ENCODE data around the gene DEGS1. TPM values are rescaled to one million over a fixed set of nuclear protein-coding genes. Genes with fewer than 3 reads are reported as not detected.

The DEGS1 gene
- total and polyA plus RNA-seq, 2 experiments from 2014 or later: 45.7 to 67.9 TPM

- DNase-seq (ENCODE audit: low spot score) (no peak), ATAC-seq (no peak)
- no peaks in the 10 kb centered on the region for H3K27me3 ChIP-seq (ENCODE audit: insufficient read depth)
- no peaks in the 10 kb centered on the region for H3K36me3 ChIP-seq (ENCODE audit: insufficient read depth)
- H2AFZ ChIP-seq: no peak overlapping the region
- H3K4me1 ChIP-seq (ENCODE audit: insufficient read depth): no peaks in the 10 kb centered on the region
- H3K4me3 Mint-ChIP-seq: no peak overlapping the region
- TF ChIP-seq JUNB (IDR thresholded peaks at IDR 0.05; ENCODE audit: unreplicated experiment): no peak
- TF ChIP-seq, protein P1, sequence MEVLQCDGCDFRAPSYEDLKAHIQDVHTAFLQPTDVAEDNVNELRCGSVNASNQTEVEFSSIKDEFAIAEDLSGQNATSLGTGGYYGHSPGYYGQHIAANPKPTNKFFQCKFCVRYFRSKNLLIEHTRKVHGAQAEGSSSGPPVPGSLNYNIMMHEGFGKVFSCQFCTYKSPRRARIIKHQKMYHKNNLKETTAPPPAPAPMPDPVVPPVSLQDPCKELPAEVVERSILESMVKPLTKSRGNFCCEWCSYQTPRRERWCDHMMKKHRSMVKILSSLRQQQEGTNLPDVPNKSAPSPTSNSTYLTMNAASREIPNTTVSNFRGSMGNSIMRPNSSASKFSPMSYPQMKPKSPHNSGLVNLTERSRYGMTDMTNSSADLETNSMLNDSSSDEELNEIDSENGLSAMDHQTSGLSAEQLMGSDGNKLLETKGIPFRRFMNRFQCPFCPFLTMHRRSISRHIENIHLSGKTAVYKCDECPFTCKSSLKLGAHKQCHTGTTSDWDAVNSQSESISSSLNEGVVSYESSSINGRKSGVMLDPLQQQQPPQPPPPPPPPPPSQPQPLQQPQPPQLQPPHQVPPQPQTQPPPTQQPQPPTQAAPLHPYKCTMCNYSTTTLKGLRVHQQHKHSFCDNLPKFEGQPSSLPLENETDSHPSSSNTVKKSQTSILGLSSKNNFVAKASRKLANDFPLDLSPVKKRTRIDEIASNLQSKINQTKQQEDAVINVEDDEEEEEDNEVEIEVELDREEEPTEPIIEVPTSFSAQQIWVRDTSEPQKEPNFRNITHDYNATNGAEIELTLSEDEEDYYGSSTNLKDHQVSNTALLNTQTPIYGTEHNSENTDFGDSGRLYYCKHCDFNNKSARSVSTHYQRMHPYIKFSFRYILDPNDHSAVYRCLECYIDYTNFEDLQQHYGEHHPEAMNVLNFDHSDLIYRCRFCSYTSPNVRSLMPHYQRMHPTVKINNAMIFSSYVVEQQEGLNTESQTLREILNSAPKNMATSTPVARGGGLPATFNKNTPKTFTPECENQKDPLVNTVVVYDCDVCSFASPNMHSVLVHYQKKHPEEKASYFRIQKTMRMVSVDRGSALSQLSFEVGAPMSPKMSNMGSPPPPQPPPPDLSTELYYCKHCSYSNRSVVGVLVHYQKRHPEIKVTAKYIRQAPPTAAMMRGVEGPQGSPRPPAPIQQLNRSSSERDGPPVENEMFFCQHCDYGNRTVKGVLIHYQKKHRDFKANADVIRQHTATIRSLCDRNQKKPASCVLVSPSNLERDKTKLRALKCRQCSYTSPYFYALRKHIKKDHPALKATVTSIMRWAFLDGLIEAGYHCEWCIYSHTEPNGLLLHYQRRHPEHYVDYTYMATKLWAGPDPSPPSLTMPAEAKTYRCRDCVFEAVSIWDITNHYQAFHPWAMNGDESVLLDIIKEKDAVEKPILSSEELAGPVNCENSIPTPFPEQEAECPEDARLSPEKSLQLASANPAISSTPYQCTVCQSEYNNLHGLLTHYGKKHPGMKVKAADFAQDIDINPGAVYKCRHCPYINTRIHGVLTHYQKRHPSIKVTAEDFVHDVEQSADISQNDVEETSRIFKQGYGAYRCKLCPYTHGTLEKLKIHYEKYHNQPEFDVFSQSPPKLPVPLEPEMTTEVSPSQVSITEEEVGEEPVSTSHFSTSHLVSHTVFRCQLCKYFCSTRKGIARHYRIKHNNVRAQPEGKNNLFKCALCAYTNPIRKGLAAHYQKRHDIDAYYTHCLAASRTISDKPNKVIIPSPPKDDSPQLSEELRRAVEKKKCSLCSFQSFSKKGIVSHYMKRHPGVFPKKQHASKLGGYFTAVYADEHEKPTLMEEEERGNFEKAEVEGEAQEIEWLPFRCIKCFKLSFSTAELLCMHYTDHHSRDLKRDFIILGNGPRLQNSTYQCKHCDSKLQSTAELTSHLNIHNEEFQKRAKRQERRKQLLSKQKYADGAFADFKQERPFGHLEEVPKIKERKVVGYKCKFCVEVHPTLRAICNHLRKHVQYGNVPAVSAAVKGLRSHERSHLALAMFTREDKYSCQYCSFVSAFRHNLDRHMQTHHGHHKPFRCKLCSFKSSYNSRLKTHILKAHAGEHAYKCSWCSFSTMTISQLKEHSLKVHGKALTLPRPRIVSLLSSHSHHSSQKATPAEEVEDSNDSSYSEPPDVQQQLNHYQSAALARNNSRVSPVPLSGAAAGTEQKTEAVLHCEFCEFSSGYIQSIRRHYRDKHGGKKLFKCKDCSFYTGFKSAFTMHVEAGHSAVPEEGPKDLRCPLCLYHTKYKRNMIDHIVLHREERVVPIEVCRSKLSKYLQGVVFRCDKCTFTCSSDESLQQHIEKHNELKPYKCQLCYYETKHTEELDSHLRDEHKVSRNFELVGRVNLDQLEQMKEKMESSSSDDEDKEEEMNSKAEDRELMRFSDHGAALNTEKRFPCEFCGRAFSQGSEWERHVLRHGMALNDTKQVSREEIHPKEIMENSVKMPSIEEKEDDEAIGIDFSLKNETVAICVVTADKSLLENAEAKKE (CRISPR knock-in tag; IDR thresholded peaks at IDR 0.05): no peak
- no peak for TF ChIP-seq ZNF114 (CRISPR knock-in tag; IDR thresholded peaks at IDR 0.05)
- TF ChIP-seq POLR2AphosphoS5 (IDR thresholded peaks at IDR 0.05; ENCODE audit: low read depth): no peak
- no peak for TF ChIP-seq STAT1 (IDR thresholded peaks at IDR 0.05; ENCODE audit: unreplicated experiment)
- TF ChIP-seq, protein P2, sequence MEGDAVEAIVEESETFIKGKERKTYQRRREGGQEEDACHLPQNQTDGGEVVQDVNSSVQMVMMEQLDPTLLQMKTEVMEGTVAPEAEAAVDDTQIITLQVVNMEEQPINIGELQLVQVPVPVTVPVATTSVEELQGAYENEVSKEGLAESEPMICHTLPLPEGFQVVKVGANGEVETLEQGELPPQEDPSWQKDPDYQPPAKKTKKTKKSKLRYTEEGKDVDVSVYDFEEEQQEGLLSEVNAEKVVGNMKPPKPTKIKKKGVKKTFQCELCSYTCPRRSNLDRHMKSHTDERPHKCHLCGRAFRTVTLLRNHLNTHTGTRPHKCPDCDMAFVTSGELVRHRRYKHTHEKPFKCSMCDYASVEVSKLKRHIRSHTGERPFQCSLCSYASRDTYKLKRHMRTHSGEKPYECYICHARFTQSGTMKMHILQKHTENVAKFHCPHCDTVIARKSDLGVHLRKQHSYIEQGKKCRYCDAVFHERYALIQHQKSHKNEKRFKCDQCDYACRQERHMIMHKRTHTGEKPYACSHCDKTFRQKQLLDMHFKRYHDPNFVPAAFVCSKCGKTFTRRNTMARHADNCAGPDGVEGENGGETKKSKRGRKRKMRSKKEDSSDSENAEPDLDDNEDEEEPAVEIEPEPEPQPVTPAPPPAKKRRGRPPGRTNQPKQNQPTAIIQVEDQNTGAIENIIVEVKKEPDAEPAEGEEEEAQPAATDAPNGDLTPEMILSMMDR (conservative IDR thresholded peaks at IDR 0.05; ENCODE audit: low read depth in 2 of 2): no peak
- no peak for TF ChIP-seq NANOG (IDR thresholded peaks at IDR 0.05; ENCODE audit: borderline replicate concordance)
- no peak for TF ChIP-seq EZH2 (IDR thresholded peaks at IDR 0.05; ENCODE audit: low read depth, unreplicated experiment)
- TF ChIP-seq REST (IDR thresholded peaks at IDR 0.05; ENCODE audit: unreplicated experiment): no peak
- TF ChIP-seq ETS1 (IDR thresholded peaks at IDR 0.05): no peak
- TF ChIP-seq EZH2phosphoT487 (IDR thresholded peaks at IDR 0.05; ENCODE audit: unreplicated experiment): no peak
- no peak for TF ChIP-seq ZNF331 (CRISPR knock-in tag; IDR thresholded peaks at IDR 0.05; ENCODE audit: low read depth)
- TF ChIP-seq CREB1 (CRISPR knock-in tag; IDR thresholded peaks at IDR 0.05; ENCODE audit: low read depth): no peak
- no peak overlapping the region for H3K27ac Mint-ChIP-seq
- no peak overlapping the region for H3K4me2 ChIP-seq
- H3F3A ChIP-seq (replicated peaks; ENCODE audit: low read depth): 0 out of 2 replicates have a peak, but pooled peaks cover 9% of the 10 kb centered on the region
- H4K20me1 ChIP-seq (replicated peaks; ENCODE audit: insufficient read depth): 0 out of 2 replicates have a peak, but pooled peaks cover 6% of the 10 kb centered on the region
- peaks cover 4% of the 10 kb centered on the region; the same call in 1 of the 2 replicates for H3K79me2 ChIP-seq (replicated peaks; ENCODE audit: insufficient read depth)
- no peak overlapping the region for H3K4me3 ChIP-seq
- no peaks in the 10 kb centered on the region for H3K9me2 ChIP-seq (ENCODE audit: insufficient read depth)
- peaks cover 25% of the 10 kb centered on the region for H3K36me3 Mint-ChIP-seq (ENCODE audit: low read depth)
- no peaks in the 10 kb centered on the region for H3K27me3 Mint-ChIP-seq (ENCODE audit: insufficient read depth, low read depth, poor library complexity)
- no peaks in the 10 kb centered on the region for H3K9me3 Mint-ChIP-seq
- peaks cover 9% of the 10 kb centered on the region for H3K4me1 Mint-ChIP-seq
- H3K27ac ChIP-seq (ENCODE audit: low read depth): no peak overlapping the region; the same call in 1 of the 2 replicates
These were observed 14.0 kb downstream of the DEGS1 start for GRCh38 chr1:224196813-224197600.

All from GM23338 (cell line).